Muscle of back (tissue), 11 donors: Measurements from ENCODE around the gene TOP1. TPM values are rescaled to one million over a fixed set of nuclear protein-coding genes. Genes with fewer than 3 reads are reported as not detected.

Source experiments
- DNase-seq, 3 donors: peaks; one replicate each; pipeline versions ENCODE4 v3.0.0 to v3.0.0-alpha.2; 2013
- polyA plus RNA-seq, 10 donors: library from polyadenylated mRNA; unstranded; fragments of 120-200 nt; gene quantifications; one replicate each; pipeline ENCODE4 v1.2.1, GENCODE V29; 2013; ENCODE audit not compliant: insufficient read length in 10 of 10

Gene TOP1
- polyA plus RNA-seq, 10 donors: 49.4 to 70.1 (median 55.7) TPM

DNA sequence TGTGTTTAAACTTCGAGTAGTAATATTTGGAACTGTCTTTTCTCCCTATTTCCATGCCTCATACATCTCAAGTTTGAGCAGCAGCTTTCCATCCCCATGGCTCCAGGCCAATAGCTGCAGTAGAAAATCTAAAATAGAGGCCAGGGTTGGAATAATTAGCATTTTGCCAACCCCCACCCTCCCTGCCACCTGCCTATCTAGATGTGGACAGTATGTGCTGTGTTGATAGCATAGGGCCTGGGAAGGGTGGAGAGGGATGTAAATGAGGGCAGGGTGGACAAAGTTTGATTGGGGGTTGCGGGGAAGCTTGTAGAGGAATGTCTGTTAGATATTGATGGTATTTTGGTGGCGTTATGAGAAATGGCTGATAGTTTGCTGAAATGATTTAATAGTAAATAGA, 5.6 kb downstream of the TOP1 start:
- DNase-seq: no peak

DNA sequence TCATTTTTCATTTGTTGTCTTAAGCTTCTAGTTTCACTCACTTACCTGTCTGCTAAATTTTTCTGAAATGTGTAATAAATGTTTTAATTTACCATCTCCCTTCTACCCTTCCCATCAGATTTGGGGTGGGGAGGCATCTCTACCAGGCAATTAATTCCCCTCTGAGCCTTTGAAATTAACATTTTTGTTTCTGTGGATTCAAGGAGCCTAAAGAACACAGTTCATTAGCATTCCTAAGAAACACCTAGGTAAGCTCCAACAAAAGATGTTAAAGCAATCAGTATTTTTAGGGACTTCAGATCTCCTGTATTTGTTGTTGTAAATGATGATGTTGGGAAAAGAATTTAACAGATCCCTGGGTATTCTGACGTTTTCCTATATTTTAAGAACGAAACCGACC, 6.6 kb downstream of the TOP1 start:
- no peak for DNase-seq

DNA sequence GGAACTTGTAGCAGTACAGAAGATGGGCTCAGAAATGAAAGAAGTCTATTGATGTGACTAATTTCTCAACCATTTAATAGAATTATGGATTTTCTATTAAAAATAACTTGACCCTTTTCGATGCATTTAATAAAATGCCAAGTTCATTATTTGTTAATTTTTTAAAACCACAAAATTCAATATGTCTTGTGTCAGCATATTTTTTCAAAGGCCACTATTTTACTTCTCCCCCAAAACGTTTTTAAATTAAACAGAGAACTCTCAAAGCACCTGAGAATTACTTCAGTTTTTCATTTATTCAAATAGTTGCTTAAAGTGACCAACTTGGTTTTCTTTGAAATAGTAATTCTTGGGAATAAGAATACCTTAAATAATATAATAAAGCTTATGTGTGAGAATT, 8.6 kb downstream of the TOP1 start:
- DNase-seq: no peak

- DNase-seq: no peak
Measured at GRCh38 chr20:41038149-41038877, 9.7 kb downstream of the TOP1 start.

GRCh38 chr20:41038878-41039404, 10.3 kb downstream of the TOP1 start:
- DNase-seq: no peak

DNA sequence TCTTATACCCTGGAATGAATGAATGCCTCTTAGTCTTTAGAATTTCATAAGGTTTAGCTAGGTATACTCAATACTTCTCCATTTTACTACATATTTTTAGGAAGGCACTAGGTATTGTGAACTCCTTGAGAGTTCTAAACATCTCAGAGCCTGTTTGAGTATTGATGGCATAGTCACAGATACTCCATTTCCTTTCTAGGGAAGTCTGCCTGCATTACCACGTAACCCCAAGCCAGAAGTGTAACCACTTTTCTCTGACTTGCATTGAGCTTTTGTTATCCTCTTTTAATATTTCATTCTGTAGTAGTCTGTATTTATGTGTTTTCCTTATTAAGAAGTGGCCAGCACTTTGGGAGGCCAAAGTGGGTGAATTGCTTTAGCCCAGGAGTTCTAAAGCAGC, 12.2 kb downstream of the TOP1 start:
- DNase-seq: no peak

GRCh38 chr20:41041693-41042092, 13.1 kb downstream of the TOP1 start:
- no peak for DNase-seq

- DNase-seq: no peak
Measured at GRCh38 chr20:41044409-41045062, 15.9 kb downstream of the TOP1 start.

- DNase-seq: no peak
Measured at GRCh38 chr20:41045671-41046070, 17.0 kb downstream of the TOP1 start.

- DNase-seq: no peak
Measured at GRCh38 chr20:41046716-41047115, 18.1 kb downstream of the TOP1 start.

DNA sequence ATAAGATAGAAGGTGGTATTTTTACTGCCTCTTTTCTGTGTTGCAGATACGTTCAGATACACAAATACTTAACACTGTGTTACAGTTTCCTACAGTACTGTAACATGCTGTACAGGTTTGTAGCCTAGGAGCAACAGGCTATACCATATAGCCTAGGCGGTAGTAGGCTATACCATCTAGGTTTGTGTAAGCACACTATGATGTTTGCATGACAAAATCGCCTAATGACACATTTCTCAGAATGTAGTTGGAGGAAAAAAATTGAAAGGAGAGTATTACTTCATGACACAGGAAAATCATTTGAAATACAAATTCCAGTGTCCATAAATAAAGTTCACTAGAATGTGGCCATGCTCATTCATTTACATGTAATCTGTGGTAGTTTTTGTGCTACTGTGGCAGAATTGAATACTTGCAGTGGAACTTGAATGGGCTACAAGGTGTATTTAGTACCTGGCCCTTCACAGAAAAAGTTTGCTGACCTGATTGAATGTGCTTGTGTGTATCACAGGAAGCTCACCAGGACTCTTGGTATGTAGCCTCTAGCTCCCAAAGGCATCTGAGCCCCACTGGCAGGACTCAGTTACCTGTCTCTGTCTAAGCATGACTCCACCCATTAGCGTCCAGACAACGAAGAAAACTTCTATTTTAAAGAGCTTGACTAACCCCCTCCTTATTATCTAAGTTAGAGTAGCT, 18.8 kb downstream of the TOP1 start:
- no peak for DNase-seq

- no peak for DNase-seq
Measured at GRCh38 chr20:41047975-41048305, 19.3 kb downstream of the TOP1 start.

GRCh38 chr20:41048461-41049301, 20.1 kb downstream of the TOP1 start:
- no peak for DNase-seq

- DNase-seq: no peak
Measured at GRCh38 chr20:41049451-41049850, 20.8 kb downstream of the TOP1 start.

DNA sequence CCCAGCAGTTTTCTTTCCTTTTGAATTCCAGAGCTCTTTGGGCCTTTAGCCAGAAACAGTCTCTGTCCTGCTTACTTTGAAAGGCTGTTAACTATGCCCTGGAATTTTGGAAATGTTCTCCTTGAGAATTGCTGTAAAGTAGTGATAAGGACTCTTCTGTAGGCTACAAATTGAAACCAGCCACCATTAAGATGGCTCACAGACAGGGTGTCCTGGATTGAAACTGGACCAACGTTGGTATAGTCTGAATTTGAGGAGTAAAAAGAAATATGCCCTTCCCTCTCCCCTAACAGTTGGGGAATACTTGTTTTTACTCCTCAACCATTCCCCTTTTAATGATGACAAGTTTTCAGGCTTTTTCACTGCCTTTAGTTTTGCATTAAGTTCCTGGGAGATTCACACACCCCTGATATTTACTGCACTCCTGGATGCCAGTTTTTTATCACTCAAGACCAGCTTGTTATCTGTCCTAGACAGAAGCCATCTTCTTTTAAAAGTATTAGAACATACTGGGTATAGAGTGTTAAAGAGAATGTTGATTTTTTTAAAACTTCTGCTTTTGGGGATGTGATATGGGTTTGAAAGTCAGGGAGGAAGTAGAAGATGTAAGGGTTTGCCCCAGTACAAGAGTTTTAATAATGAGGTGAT, 21.9 kb downstream of the TOP1 start:
- DNase-seq: peak in 2 of 3 donors; percentile 34 to 61

- DNase-seq: no peak
Measured at GRCh38 chr20:41051009-41051825, 22.6 kb downstream of the TOP1 start.

DNA sequence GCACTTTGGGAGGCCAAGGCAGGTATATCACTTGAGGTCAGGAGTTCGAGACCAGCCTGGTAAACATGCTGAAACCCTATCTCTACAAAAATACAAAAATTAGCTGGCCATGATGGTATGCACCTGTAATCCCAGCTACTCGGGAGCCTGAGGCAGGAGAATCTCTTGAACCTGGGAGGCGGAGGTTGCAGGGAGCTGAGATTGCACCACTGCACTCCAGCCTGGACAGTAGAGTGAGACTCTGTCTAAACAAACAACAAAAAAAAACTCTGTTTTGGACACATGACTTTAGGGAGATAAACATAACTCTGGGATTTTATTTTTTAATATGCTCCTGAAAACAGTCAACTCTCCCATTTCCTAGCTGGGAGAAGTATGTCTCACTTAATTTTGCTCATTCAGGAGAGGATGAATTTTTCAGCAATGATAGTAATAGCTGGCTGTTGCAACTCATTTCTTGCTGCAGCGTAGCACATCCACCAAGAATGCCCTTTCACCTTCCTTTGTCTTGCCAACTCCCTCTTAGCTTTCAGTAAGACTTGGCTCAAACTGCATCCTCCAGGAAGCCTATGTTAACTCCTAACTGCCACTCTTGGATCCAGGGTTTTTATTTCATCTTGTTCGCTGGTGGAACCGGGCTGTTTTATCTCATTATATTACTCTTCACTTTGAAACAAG, 24.3 kb downstream of the TOP1 start:
- DNase-seq: peak in 2 of 3 donors; percentile 44 to 60

- DNase-seq: no peak
Measured at GRCh38 chr20:41054070-41054846, 25.6 kb downstream of the TOP1 start.

GRCh38 chr20:41054847-41055230, 26.2 kb downstream of the TOP1 start:
- no peak for DNase-seq
